Spleen (tissue), 7 donors: ENCODE results near the gene RARS2.
A peak's percentile ranks its signal among the peaks of the same experiment; 100 is the strongest.

Experiments used
- CTCF ChIP-seq, 11 experiments: fragments of 200-600 bp in 7 of 11; fragments of 450-650 bp in 4 of 11; sonication (generic) in 4 of 11; IDR thresholded peaks in 8 of 11; conservative IDR thresholded peaks in 3 of 11; 1 replicate in 7 of 11; 2 replicates in 4 of 11; pipeline versions ENCODE4 v1.4.0 to v1.8.0; 2016 to 2021; ENCODE audit warnings: antibody characterized with exemption in 11 of 11, inconsistent platforms in 4 of 11, mild to moderate bottlenecking in 1 of 11
- POLR2A ChIP-seq, 3 donors: fragments of 450-650 bp; IDR thresholded peaks; one replicate each; pipeline ENCODE4 v1.5.1; 2017; ENCODE audit warnings: antibody characterized with exemption in 3 of 3, mild to moderate bottlenecking in 1 of 3
- POLR2AphosphoS5 ChIP-seq, 3 donors: sonication (generic); formaldehyde crosslinking; IDR thresholded peaks; one replicate each; pipeline ENCODE4 v1.5.1; 2017; ENCODE audit warnings: antibody characterized with exemption in 3 of 3
- donor health status: DM: no; HTN: no; CAD: no; lungs with moderate emphysema.
- donor health status: DM: no; HTN: no; CAD: no.
- donor health status: DM: no; HTN: no; CAD: no.

GRCh38 chr6:87589693-87590416 is at the start of gene RARS2, which contains the start of gene ORC3:
- TF ChIP-seq CTCF (IDR thresholded peaks at IDR 0.05 in 8 of 11, conservative IDR thresholded peaks at IDR 0.05 in 3 of 11) (peak in 4 of 11 experiments; percentile 18 to 45 (median 29)), POLR2A (IDR thresholded peaks at IDR 0.05) (peak; percentile 58 to 65 (median 60)), POLR2AphosphoS5 (IDR thresholded peaks at IDR 0.05) (peak; percentile 96 to 99 (median 97))
